CD4-positive, alpha-beta memory T cell (primary cell): ENCODE data around the gene TOR1A. TPM values are rescaled to one million over a fixed set of nuclear protein-coding genes. Genes with fewer than 3 reads are reported as not detected.
"Not testable (repeated sequence)": the region's sequence is repeated elsewhere in the genome, so short reads cannot be mapped to it uniquely, and the experiment has no call there.

Source experiments
- CTCF ChIA-PET: fragments of 350-600 bp; sonication (Branson Sonifier 250); formaldehyde crosslinking; loops from one replicate; lab custom pipeline; 2021; ENCODE audit warnings: inconsistent platforms; ENCODE audit not compliant: partially characterized antibody; lab: Charles Lee
- POLR2A ChIA-PET: fragments of 350-600 bp; sonication (Branson Sonifier 250); formaldehyde crosslinking; loops from one replicate; lab custom pipeline; 2021; ENCODE audit not compliant: partially characterized antibody; lab: Charles Lee
- DNase-seq, 5 donors: peaks; one replicate each; pipeline versions ENCODE4 v3.0.0 to v3.0.0-alpha.2; 2020 to 2022; ENCODE audit warnings: mixed read lengths in 1 of 5
- H3K27ac ChIP-seq: one replicate; pipeline ENCODE4 v1.7.0; 2013; ENCODE audit warnings: low read depth, low read length
- H3K27me3 ChIP-seq: 2 replicates; pipeline ENCODE4 v1.7.0; 2013; ENCODE audit warnings: mild to moderate bottlenecking, low read length, moderate library complexity; ENCODE audit not compliant: insufficient read depth
- H3K36me3 ChIP-seq: 2 replicates; pipeline ENCODE4 v1.7.0; 2013; ENCODE audit warnings: mild to moderate bottlenecking, low read length, moderate library complexity; ENCODE audit not compliant: insufficient read depth
- H3K4me1 ChIP-seq: 2 replicates; pipeline ENCODE4 v1.7.0; 2013; ENCODE audit warnings: mild to moderate bottlenecking, low read length, moderate library complexity; ENCODE audit not compliant: insufficient read depth
- H3K4me3 ChIP-seq, 2 donors: one replicate each; pipeline ENCODE4 v1.7.0; 2013; ENCODE audit warnings: low read length in 2 of 2, mild to moderate bottlenecking in 1 of 2
- H3K9me3 ChIP-seq, 2 donors: one replicate each; pipeline ENCODE4 v1.7.0; 2013; ENCODE audit warnings: low read length in 2 of 2, control low read depth in 1 of 2; ENCODE audit not compliant: control insufficient read depth in 1 of 2
- H3K27ac Mint-ChIP-seq, 7 donors: one replicate each; pipeline ENCODE4 v1.8.0; 2020 to 2021; ENCODE audit warnings: mixed read lengths in 7 of 7, mild to moderate bottlenecking in 6 of 7, inconsistent platforms in 3 of 7, moderate library complexity in 3 of 7
- H3K27me3 Mint-ChIP-seq, 2 donors: one replicate each; pipeline ENCODE4 v1.8.0; 2020 to 2021; ENCODE audit warnings: mixed read lengths in 2 of 2
- H3K36me3 Mint-ChIP-seq, 2 donors: one replicate each; pipeline ENCODE4 v1.8.0; 2020 to 2021; ENCODE audit warnings: mixed read lengths in 2 of 2, inconsistent platforms in 1 of 2, mild to moderate bottlenecking in 1 of 2
- H3K4me1 Mint-ChIP-seq, 4 donors: one replicate each; pipeline ENCODE4 v1.8.0; 2020 to 2021; ENCODE audit warnings: mixed read lengths in 4 of 4, mild to moderate bottlenecking in 1 of 4
- H3K4me3 Mint-ChIP-seq, 8 donors: one replicate each; pipeline ENCODE4 v1.8.0; 2020 to 2021; ENCODE audit warnings: mixed read lengths in 8 of 8, mild to moderate bottlenecking in 7 of 8, moderate library complexity in 6 of 8, inconsistent platforms in 3 of 8
- H3K9me3 Mint-ChIP-seq, 8 donors: one replicate each; pipeline ENCODE4 v1.8.0; 2020 to 2021; ENCODE audit warnings: mixed read lengths in 8 of 8, mild to moderate bottlenecking in 5 of 8, inconsistent platforms in 3 of 8, moderate library complexity in 1 of 8
- intact Hi-C: fragments of 100-400 bp; cut with micrococcal nuclease; formaldehyde crosslinking; loops from one replicate; pipeline ENCODE4 v1.15.1; 2023
- polyA plus RNA-seq, 2 donors: library from polyadenylated mRNA; unstranded; fragments of 300-500 nt; fragmentation: Illumina TruSeq; gene quantifications; one replicate each; pipeline ENCODE4 v1.2.3, GENCODE V29; 2021
- total RNA-seq, 2 experiments: library from RNA; stranded (reverse); gene quantifications; one replicate each; pipeline ENCODE4 v1.2.3, GENCODE V29; 2021

TOR1A gene
- total and polyA plus RNA-seq, 4 experiments from 2014 or later = 39.8 to 82.5 (median 54.1) TPM

DNA sequence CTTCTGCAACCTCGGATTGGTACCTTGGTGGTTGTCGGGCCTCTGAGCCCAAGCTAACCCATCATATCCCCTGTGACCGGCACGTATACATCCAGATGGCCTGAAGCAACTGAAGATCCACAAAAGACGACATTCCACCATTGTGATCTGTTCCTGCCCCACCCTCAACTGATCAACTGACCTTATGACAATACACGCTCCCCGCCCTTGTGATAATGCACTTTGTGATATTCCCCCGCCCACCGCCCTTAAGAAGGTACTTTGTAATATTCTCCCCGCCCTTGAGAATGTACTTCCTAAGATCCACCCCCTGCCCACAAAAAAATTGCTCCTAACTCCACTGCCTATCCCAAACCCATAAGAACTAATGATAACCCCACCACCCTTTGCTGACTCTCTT lies 37.5 kb downstream of the TOR1A start:
- Mint-ChIP-seq H3K36me3 (no peaks in the 10 kb centered on the region), H3K27me3 (peaks cover 8 to 9% of the 10 kb centered on the region in 2 donors), H3K4me3 (no peak overlapping the region), H3K9me3 (no peaks in the 10 kb centered on the region), H3K4me1 (peaks cover 6 to 14% (median 9%) of the 10 kb centered on the region in 4 donors), H3K27ac (no peak overlapping the region)
- no peak for DNase-seq
- Histone ChIP-seq H3K4me3 (no peak overlapping the region), H3K4me1 (peaks cover 3% of the 10 kb centered on the region), H3K36me3 (no peaks in the 10 kb centered on the region), H3K27ac (no peak overlapping the region), H3K27me3 (no peaks in the 10 kb centered on the region), H3K9me3 (no peaks in the 10 kb centered on the region)
- intact Hi-C loops = no loop called here
- ChIA-PET POLR2A (interaction anchor here (1.8 kb wide), 1 partner anchor 49 kb away, joined by 7 read pairs; no protein-coding TSS in a partner anchor), CTCF (interaction anchor here (1.7 to 6.6 kb wide), 3 partner anchors 49 to 656 kb away, joined by 7 to 77 read pairs (median 49); no protein-coding TSS in a partner anchor)

DNA sequence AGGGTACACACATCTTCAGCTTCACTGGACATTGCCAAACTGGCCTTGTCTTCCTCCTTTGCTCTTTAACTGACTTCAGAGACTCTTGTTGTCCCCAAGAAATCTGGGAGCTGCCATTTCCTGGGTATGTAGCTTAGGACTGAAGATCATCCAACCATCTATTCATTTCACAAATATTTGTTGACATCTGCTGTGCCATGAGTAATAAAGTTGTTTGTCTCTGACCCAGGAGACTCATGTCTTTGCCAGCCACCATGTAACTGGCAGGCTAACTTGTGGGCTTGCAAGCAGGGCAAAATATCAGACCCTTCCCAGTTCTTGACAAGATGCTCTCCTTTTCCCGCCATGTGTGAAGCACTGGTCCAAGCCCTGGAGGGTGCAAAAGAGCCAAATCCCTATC lies 38.1 kb downstream of the TOR1A start:
- Histone ChIP-seq H3K27ac (no peak overlapping the region), H3K9me3 (no peaks in the 10 kb centered on the region), H3K36me3 (no peaks in the 10 kb centered on the region), H3K4me3 (no peak overlapping the region), H3K27me3 (no peaks in the 10 kb centered on the region), H3K4me1 (peaks cover 3% of the 10 kb centered on the region)
- Mint-ChIP-seq H3K4me3 (no peak overlapping the region), H3K4me1 (peaks cover 6 to 14% (median 9%) of the 10 kb centered on the region in 4 donors), H3K27ac (no peak overlapping the region), H3K9me3 (no peaks in the 10 kb centered on the region), H3K27me3 (peaks cover 8 to 10% of the 10 kb centered on the region in 2 donors), H3K36me3 (no peaks in the 10 kb centered on the region)
- POLR2A ChIA-PET = interaction anchor here (1.8 kb wide), 1 partner anchor 48 kb away, joined by 7 read pairs; no protein-coding TSS in a partner anchor
- DNase-seq = no peak
- CTCF ChIA-PET = interaction anchor here (0.9 to 6.6 kb wide), 6 partner anchors 25 to 655 kb away, joined by 3 to 77 read pairs (median 17); no protein-coding TSS in a partner anchor
- intact Hi-C loops = no loop called here

GRCh38 chr9:129784970-129785369 lies 39.0 kb downstream of the TOR1A start:
- DNase-seq, H3K9me3 Mint-ChIP-seq, H3K27me3 ChIP-seq, H3K27me3 Mint-ChIP-seq, intact Hi-C loops, H3K36me3 Mint-ChIP-seq, H3K27ac Mint-ChIP-seq, H3K4me3 Mint-ChIP-seq, H3K4me1 Mint-ChIP-seq, H3K36me3 ChIP-seq, H3K4me3 ChIP-seq, H3K4me1 ChIP-seq, H3K9me3 ChIP-seq, H3K27ac ChIP-seq: not testable (repeated sequence)
- POLR2A ChIA-PET = interaction anchor here (1.9 kb wide), 1 partner anchor 47 kb away, joined by 7 read pairs; no protein-coding TSS in a partner anchor
- CTCF ChIA-PET = interaction anchor here (0.9 to 6.6 kb wide), 8 partner anchors 10 to 654 kb away, joined by 3 to 77 read pairs (median 8); no protein-coding TSS in a partner anchor

DNA sequence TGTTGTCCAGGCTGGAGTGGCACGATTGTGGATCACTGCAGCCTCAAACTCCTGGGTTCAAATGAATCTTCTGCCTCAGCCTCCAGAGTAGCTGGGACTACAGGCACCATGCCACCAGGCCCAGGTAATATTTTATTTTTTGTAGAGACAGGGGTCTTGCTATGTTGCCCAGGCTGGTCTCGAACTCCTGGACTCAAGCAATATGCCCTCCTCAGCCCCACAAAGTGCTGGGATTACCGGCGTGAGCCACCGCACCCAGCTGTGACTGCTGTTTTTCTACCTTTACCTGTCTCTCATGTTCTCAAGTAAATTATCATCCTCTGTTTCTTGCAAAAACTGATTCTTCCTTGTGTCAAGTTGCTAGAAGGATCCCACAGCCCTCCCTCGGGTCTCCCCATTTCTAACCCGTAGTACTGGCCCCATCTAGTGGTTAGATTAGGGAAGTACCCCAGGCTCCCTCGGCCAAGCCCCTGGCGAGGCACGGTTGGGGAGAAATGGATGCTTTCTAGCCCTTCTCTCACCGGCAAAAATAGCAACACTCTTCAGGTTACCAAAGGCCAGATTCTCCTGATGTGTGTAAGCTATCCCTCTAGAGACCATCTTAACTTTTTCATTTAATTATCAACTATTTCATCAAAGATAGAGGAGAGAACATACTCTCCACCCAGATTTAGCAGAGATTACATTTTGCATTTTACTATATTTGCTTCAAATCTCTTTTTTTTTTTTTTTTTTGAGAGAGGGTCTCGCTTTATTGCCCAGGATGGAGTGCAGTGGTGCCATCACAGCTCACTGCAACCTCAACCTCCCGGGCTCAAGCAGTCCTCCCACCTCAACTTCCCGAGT lies 40.2 kb downstream of the TOR1A start:
- ChIA-PET POLR2A (interaction anchor here (1.9 kb wide), 1 partner anchor 46 kb away, joined by 7 read pairs; no protein-coding TSS in a partner anchor), CTCF (interaction anchor here (0.6 to 6.6 kb wide), 27 partner anchors 9 to 1023 kb away, joined by 3 to 77 read pairs (median 3); partner anchors contain the start of gene TOR1B)
- no peak overlapping the region for H3K4me3 Mint-ChIP-seq
- Histone ChIP-seq H3K9me3 (no peaks in the 10 kb centered on the region), H3K27ac (no peak overlapping the region), H3K4me1 (peaks cover 3% of the 10 kb centered on the region), H3K36me3 (no peaks in the 10 kb centered on the region), H3K27me3 (no peaks in the 10 kb centered on the region), H3K4me3 (no peak overlapping the region)
- no peaks in the 10 kb centered on the region for H3K36me3 Mint-ChIP-seq
- H3K27me3 Mint-ChIP-seq = peaks cover 5 to 6% of the 10 kb centered on the region in 2 donors
- peaks cover 0 to 4% (median 3%) of the 10 kb centered on the region in 4 donors for H3K4me1 Mint-ChIP-seq
- H3K9me3 Mint-ChIP-seq = no peaks in the 10 kb centered on the region
- peak overlapping the region in 2 of 7 donors; percentile 20 to 61 for H3K27ac Mint-ChIP-seq
- DNase-seq = peak; percentile 68 to 78 (median 74)
- intact Hi-C loops = loop anchor here (1.0 kb wide), 5 partner anchors 46 to 652 kb away; partner anchors contain the start of gene ASB6

GRCh38 chr9:129781981-129782380 lies 42.0 kb downstream of the TOR1A start:
- ChIA-PET CTCF (interaction anchor here (0.7 to 6.6 kb wide), 11 partner anchors 9 to 651 kb away, joined by 3 to 77 read pairs (median 6); no protein-coding TSS in a partner anchor), POLR2A (interaction anchor here (0.9 kb wide), 1 partner anchor 44 kb away, joined by 5 read pairs; no protein-coding TSS in a partner anchor)
- Histone ChIP-seq H3K4me3 (no peak overlapping the region), H3K27me3 (no peaks in the 10 kb centered on the region), H3K36me3 (no peaks in the 10 kb centered on the region), H3K4me1 (peaks cover 12% of the 10 kb centered on the region), H3K27ac (no peak overlapping the region), H3K9me3 (no peaks in the 10 kb centered on the region)
- H3K27me3 Mint-ChIP-seq = peaks cover 8 to 11% of the 10 kb centered on the region in 2 donors
- H3K36me3 Mint-ChIP-seq = no peaks in the 10 kb centered on the region
- H3K9me3 Mint-ChIP-seq = no peaks in the 10 kb centered on the region
- peaks cover 5 to 13% (median 8%) of the 10 kb centered on the region in 4 donors for H3K4me1 Mint-ChIP-seq
- intact Hi-C loops = no loop called here
- no peak for DNase-seq
- no peak overlapping the region for H3K27ac Mint-ChIP-seq
- H3K4me3 Mint-ChIP-seq = no peak overlapping the region

- H3K9me3 Mint-ChIP-seq = no peaks in the 10 kb centered on the region
Measured at GRCh38 chr9:129781131-129781530, 42.8 kb downstream of the TOR1A start.

More at GRCh38 chr9:129781131-129781530, 42.8 kb downstream of the TOR1A start:
- ChIA-PET CTCF (interaction anchor here (0.7 to 6.6 kb wide), 8 partner anchors 8 to 650 kb away, joined by 3 to 77 read pairs (median 6); no protein-coding TSS in a partner anchor), POLR2A (interaction anchor here (1.3 kb wide), 1 partner anchor 43 kb away, joined by 4 read pairs; no protein-coding TSS in a partner anchor)
- H3K27ac Mint-ChIP-seq = no peak overlapping the region
- no peak for DNase-seq
- H3K4me3 Mint-ChIP-seq = no peak overlapping the region
- H3K4me1 Mint-ChIP-seq = peaks cover 5 to 13% (median 9%) of the 10 kb centered on the region in 4 donors
- H3K27me3 Mint-ChIP-seq = peaks cover 7 to 11% of the 10 kb centered on the region in 2 donors
- no peaks in the 10 kb centered on the region for H3K36me3 Mint-ChIP-seq
- Histone ChIP-seq H3K27me3 (no peaks in the 10 kb centered on the region), H3K36me3 (no peaks in the 10 kb centered on the region), H3K9me3 (no peaks in the 10 kb centered on the region), H3K4me3 (no peak overlapping the region), H3K4me1 (peaks cover 14% of the 10 kb centered on the region), H3K27ac (no peak overlapping the region)
- intact Hi-C loops = no loop called here
